Activated CD8-positive, alpha-beta memory T cell treated with anti-CD3 and anti-CD28 coated beads, Interleukin-2, amount 50 U/mL, for 4 hours (primary cell): ENCODE measurements around the gene METTL6.
"Not testable (repeated sequence)": the region's sequence is repeated elsewhere in the genome, so short reads cannot be mapped to it uniquely, and the experiment has no call there.

Experiments used
- DNase-seq: peaks from one replicate; pipeline ENCODE4 v3.0.0-alpha.2; 2020

METTL6 gene

GRCh38 chr3:15450438-15451215, 23.3 kb upstream of the METTL6 start:
- no peak for DNase-seq

GRCh38 chr3:15449489-15450224, 22.3 kb upstream of the METTL6 start:
- no peak for DNase-seq

GRCh38 chr3:15443826-15444524, 16.6 kb upstream of the METTL6 start:
- DNase-seq = no peak

GRCh38 chr3:15440891-15441290, 13.5 kb upstream of the METTL6 start:
- DNase-seq = no peak

- DNase-seq = no peak
These were observed 12.1 kb upstream of the METTL6 start for GRCh38 chr3:15439476-15439875.

- no peak for DNase-seq
These were observed 11.6 kb upstream of the METTL6 start for GRCh38 chr3:15438983-15439382.

GRCh38 chr3:15436246-15436645, 8.9 kb upstream of the METTL6 start:
- no peak for DNase-seq

GRCh38 chr3:15434756-15435155, 7.4 kb upstream of the METTL6 start:
- no peak for DNase-seq

GRCh38 chr3:15433531-15433930, 6.2 kb upstream of the METTL6 start:
- DNase-seq = no peak

- no peak for DNase-seq
These were observed 4.0 kb upstream of the METTL6 start for GRCh38 chr3:15431256-15431837.

GRCh38 chr3:15430624-15431023, 3.3 kb upstream of the METTL6 start:
- DNase-seq = no peak

- DNase-seq = no peak
These were observed 1.7 kb upstream of the METTL6 start for GRCh38 chr3:15429080-15429479.

- no peak for DNase-seq
These were observed 1.2 kb upstream of the METTL6 start for GRCh38 chr3:15428539-15428938.

- DNase-seq = no peak
These were observed 637 bp upstream of the METTL6 start for GRCh38 chr3:15427981-15428380.

GRCh38 chr3:15426579-15427118, 695 bp downstream of the METTL6 start:
- no peak for DNase-seq

GRCh38 chr3:15420871-15421270, 6.5 kb downstream of the METTL6 start:
- no peak for DNase-seq

- not testable (repeated sequence) for DNase-seq
These were observed 16.4 kb downstream of the METTL6 start for GRCh38 chr3:15410966-15411365.

- DNase-seq = no peak
These were observed 17.6 kb downstream of the METTL6 start for GRCh38 chr3:15409774-15410173.

GRCh38 chr3:15409239-15409638, 18.1 kb downstream of the METTL6 start:
- DNase-seq = no peak

- no peak for DNase-seq
These were observed 21.8 kb downstream of the METTL6 start for GRCh38 chr3:15405448-15406050.

- DNase-seq = no peak
These were observed 22.6 kb downstream of the METTL6 start for GRCh38 chr3:15404767-15405166.

- DNase-seq = no peak
These were observed 23.4 kb downstream of the METTL6 start for GRCh38 chr3:15403965-15404364.

- no peak for DNase-seq
These were observed 23.8 kb downstream of the METTL6 start for GRCh38 chr3:15403495-15403894.
